WTC11 (cell line): Measurements from ENCODE around the gene CADM4. TPM values are rescaled to one million over a fixed set of nuclear protein-coding genes. Genes with fewer than 3 reads are reported as not detected.

Source experiments
- ATAC-seq: fragments of 200-7000 bp; cut with Tn5 transposase; 2 replicates; pipeline ENCODE4 v1.10.0; 2021; ENCODE audit warnings: mild to moderate bottlenecking, moderate library complexity
- CTCF ChIA-PET: fragments of 300-600 bp; sonication (Branson Sonifier 250); formaldehyde crosslinking; loops from one replicate; lab custom pipeline; 2021; ENCODE audit warnings: antibody characterized with exemption; lab: Charles Lee
- POLR2A ChIA-PET: fragments of 350-600 bp; sonication (Branson Sonifier 250); formaldehyde crosslinking; loops from one replicate; lab custom pipeline; 2021; ENCODE audit warnings: antibody characterized with exemption; lab: Charles Lee
- DNase-seq: peaks from one replicate; pipeline ENCODE4 v3.0.0; 2021; ENCODE audit warnings: low spot score
- H3K27ac Mint-ChIP-seq: 2 replicates; pipeline ENCODE4 v1.8.0; 2021; ENCODE audit warnings: mixed read lengths
- H3K27me3 Mint-ChIP-seq: 2 replicates; pipeline ENCODE4 v1.8.0; 2021; ENCODE audit warnings: low read depth, mild to moderate bottlenecking, moderate library complexity, mixed read lengths
- H3K36me3 Mint-ChIP-seq: 2 replicates; pipeline ENCODE4 v1.8.0; 2021; ENCODE audit warnings: mixed read lengths
- H3K4me1 Mint-ChIP-seq: 2 replicates; pipeline ENCODE4 v1.8.0; 2022; ENCODE audit warnings: mixed read lengths
- H3K4me3 Mint-ChIP-seq: 2 replicates; pipeline ENCODE4 v1.8.0; 2021; ENCODE audit warnings: mild to moderate bottlenecking, moderate library complexity, mixed read lengths
- H3K9me3 Mint-ChIP-seq: 2 replicates; pipeline ENCODE4 v1.8.0; 2021; ENCODE audit warnings: mixed read lengths
- FOXJ3 ChIP-seq: sonication (generic); formaldehyde crosslinking; IDR thresholded peaks from 2 replicates; pipeline ENCODE4 v1.9.0; 2021; ENCODE audit warnings: missing genetic modification reagents, mild to moderate bottlenecking, borderline replicate concordance
- MYBL2 ChIP-seq: sonication (generic); formaldehyde crosslinking; IDR thresholded peaks from 2 replicates; pipeline ENCODE4 v1.8.1; 2023; ENCODE audit warnings: mild to moderate bottlenecking, moderate library complexity, missing genetic modification reagents
- NR2C2 ChIP-seq: sonication (generic); formaldehyde crosslinking; IDR thresholded peaks from 2 replicates; pipeline ENCODE4 v1.8.0; 2022; ENCODE audit warnings: mild to moderate bottlenecking, missing genetic modification reagents
- NR3C1 ChIP-seq: sonication (generic); formaldehyde crosslinking; conservative IDR thresholded peaks from 2 replicates; pipeline ENCODE4 v1.8.1; 2023; ENCODE audit warnings: low read depth, mild to moderate bottlenecking, missing genetic modification reagents
- ZNF219 ChIP-seq: sonication (generic); formaldehyde crosslinking; IDR thresholded peaks from 2 replicates; pipeline ENCODE4 v1.8.0; 2023; ENCODE audit warnings: missing genetic modification reagents, mild to moderate bottlenecking, borderline replicate concordance
- ZNF232 ChIP-seq: sonication (generic); formaldehyde crosslinking; IDR thresholded peaks from 2 replicates; pipeline ENCODE4 v1.8.0; 2022; ENCODE audit warnings: mild to moderate bottlenecking, missing genetic modification reagents
- ZNF263 ChIP-seq: sonication (generic); formaldehyde crosslinking; IDR thresholded peaks from 2 replicates; pipeline ENCODE4 v1.8.1; 2022; ENCODE audit warnings: low read depth, mild to moderate bottlenecking, moderate library complexity, missing genetic modification reagents
- total RNA-seq: library from RNA; stranded (reverse); gene quantifications from 3 replicates; pipeline ENCODE4 v1.2.3, GENCODE V29; 2021
- TF ChIP-seq, protein P1 (sequence below): sonication (generic); formaldehyde crosslinking; IDR thresholded peaks from 2 replicates; pipeline ENCODE4 v1.8.1; 2022; ENCODE audit warnings: low read depth, missing genetic modification reagents, borderline replicate concordance
- TF ChIP-seq, protein P2 (sequence below): sonication (generic); formaldehyde crosslinking; IDR thresholded peaks from 2 replicates; pipeline ENCODE4 v1.8.1; 2023; ENCODE audit warnings: mild to moderate bottlenecking, missing genetic modification reagents, moderate library complexity
- TF ChIP-seq, protein P3 (sequence below): fragments of 250-450 bp; sonication (Bioruptor Pico); IDR thresholded peaks from 2 replicates; pipeline ENCODE4 v1.9.0; 2021; ENCODE audit warnings: mild to moderate bottlenecking
- TF ChIP-seq, protein P4 (sequence below): fragments of 250-450 bp; sonication (Bioruptor Pico); IDR thresholded peaks from 2 replicates; pipeline ENCODE4 v2.1.2; 2022; ENCODE audit warnings: mild to moderate bottlenecking, moderate library complexity
- TF ChIP-seq, protein P5 (sequence below): fragments of 250-450 bp; sonication (Bioruptor Pico); conservative IDR thresholded peaks from 2 replicates; pipeline ENCODE4 v1.9.0; 2021; ENCODE audit warnings: mild to moderate bottlenecking
- TF ChIP-seq, protein P6 (sequence below): sonication (generic); formaldehyde crosslinking; conservative IDR thresholded peaks from 2 replicates; pipeline ENCODE4 v1.8.1; 2022; ENCODE audit warnings: mild to moderate bottlenecking, missing genetic modification reagents
- TF ChIP-seq, protein P7 (sequence below): fragments of 250-450 bp; sonication (Bioruptor Pico); IDR thresholded peaks from 2 replicates; pipeline ENCODE4 v1.9.0; 2021; ENCODE audit warnings: mild to moderate bottlenecking
- TF ChIP-seq, protein P8 (sequence below): fragments of 250-450 bp; sonication (Bioruptor Pico); IDR thresholded peaks from 2 replicates; pipeline ENCODE4 v1.8.0; 2021; ENCODE audit warnings: mild to moderate bottlenecking
- TF ChIP-seq, protein P9 (sequence below): sonication (generic); formaldehyde crosslinking; IDR thresholded peaks from 2 replicates; pipeline ENCODE4 v1.8.1; 2022; ENCODE audit warnings: mild to moderate bottlenecking, moderate library complexity, missing genetic modification reagents
- TF ChIP-seq, protein P10 (sequence below): sonication (generic); formaldehyde crosslinking; IDR thresholded peaks from 2 replicates; pipeline ENCODE4 v1.8.1; 2022; ENCODE audit warnings: mild to moderate bottlenecking, missing genetic modification reagents, moderate library complexity, borderline replicate concordance

CADM4 gene
- total RNA-seq, 1 experiment from 2014 or later = 13.3 TPM

DNA sequence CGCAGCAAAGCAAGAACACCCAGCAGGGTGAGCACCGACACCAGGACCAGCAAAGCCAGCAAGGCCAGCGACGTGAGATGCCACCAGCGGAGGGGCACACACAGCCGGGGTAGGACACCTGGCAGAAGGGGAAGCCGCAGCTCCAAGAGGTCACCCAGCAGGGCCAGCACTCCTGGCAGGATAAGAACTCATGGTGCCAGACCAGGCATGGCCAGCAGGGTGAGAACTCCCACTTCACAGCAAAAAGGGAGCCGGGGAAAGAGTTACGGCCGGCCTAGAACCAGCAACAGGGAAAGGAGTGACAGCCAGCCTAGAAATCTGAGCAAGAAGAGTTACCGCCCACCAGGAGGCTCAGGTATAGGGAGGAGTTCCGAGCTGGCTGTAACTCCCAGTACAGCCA is 27.3 kb downstream of the CADM4 start:
- Mint-ChIP-seq H3K9me3 (peaks cover 24% of the 10 kb centered on the region), H3K27me3 (no peaks in the 10 kb centered on the region; the same call in 1 of the 2 replicates), H3K4me3 (no peak overlapping the region)
- no peak for DNase-seq
- TF ChIP-seq, protein P1, sequence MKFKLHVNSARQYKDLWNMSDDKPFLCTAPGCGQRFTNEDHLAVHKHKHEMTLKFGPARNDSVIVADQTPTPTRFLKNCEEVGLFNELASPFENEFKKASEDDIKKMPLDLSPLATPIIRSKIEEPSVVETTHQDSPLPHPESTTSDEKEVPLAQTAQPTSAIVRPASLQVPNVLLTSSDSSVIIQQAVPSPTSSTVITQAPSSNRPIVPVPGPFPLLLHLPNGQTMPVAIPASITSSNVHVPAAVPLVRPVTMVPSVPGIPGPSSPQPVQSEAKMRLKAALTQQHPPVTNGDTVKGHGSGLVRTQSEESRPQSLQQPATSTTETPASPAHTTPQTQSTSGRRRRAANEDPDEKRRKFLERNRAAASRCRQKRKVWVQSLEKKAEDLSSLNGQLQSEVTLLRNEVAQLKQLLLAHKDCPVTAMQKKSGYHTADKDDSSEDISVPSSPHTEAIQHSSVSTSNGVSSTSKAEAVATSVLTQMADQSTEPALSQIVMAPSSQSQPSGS (CRISPR knock-in tag) = no peak
- TF ChIP-seq, protein P2, sequence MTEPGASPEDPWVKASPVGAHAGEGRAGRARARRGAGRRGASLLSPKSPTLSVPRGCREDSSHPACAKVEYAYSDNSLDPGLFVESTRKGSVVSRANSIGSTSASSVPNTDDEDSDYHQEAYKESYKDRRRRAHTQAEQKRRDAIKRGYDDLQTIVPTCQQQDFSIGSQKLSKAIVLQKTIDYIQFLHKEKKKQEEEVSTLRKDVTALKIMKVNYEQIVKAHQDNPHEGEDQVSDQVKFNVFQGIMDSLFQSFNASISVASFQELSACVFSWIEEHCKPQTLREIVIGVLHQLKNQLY = no peak
- TF ChIP-seq, protein P3, sequence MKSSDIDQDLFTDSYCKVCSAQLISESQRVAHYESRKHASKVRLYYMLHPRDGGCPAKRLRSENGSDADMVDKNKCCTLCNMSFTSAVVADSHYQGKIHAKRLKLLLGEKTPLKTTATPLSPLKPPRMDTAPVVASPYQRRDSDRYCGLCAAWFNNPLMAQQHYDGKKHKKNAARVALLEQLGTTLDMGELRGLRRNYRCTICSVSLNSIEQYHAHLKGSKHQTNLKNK (CRISPR knock-in tag) = no peak
- TF ChIP-seq NR3C1 (CRISPR knock-in tag) (no peak), ZNF219 (CRISPR knock-in tag) (no peak), MYBL2 (CRISPR knock-in tag) (no peak), FOXJ3 (no peak), ZNF232 (CRISPR knock-in tag) (no peak), NR2C2 (CRISPR knock-in tag) (no peak), ZNF263 (CRISPR knock-in tag) (no peak)
- TF ChIP-seq, protein P4, sequence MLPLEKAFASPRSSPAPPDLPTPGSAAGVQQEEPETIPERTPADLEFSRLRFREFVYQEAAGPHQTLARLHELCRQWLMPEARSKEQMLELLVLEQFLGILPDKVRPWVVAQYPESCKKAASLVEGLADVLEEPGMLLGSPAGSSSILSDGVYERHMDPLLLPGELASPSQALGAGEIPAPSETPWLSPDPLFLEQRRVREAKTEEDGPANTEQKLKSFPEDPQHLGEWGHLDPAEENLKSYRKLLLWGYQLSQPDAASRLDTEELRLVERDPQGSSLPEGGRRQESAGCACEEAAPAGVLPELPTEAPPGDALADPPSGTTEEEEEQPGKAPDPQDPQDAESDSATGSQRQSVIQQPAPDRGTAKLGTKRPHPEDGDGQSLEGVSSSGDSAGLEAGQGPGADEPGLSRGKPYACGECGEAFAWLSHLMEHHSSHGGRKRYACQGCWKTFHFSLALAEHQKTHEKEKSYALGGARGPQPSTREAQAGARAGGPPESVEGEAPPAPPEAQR (CRISPR knock-in tag) = no peak
- TF ChIP-seq, protein P5, sequence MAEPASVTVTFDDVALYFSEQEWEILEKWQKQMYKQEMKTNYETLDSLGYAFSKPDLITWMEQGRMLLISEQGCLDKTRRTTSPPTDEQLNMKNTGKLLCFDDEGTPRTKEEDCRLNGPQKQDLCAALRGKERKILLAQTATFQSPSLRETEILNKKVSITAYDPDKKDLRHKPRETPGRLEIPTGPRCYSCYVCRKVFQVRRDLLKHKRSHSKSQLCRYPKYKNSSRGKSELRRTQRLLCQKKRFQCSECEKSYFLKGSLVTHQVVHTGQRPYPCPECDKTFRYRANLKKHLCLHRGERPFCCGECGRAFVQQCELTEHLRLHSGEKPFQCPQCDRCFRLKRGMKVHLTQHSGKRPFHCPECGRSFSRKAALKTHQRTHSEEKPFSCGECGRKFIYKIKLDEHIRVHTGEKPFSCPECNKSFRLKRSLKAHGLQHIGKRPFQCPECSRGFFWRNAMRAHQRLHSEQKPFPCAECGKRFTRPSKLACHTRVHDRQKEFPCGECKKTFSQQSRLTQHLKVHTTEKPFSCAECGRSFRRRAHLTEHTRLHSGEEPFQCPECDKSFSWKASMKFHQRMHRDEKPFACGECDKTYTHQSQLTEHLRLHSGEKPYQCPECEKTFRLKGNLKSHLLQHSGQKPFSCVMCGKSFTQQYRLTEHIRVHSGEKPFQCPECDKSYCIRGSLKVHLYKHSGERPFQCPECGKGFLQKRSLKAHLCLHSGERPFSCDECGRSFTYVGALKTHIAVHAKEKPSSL (CRISPR knock-in tag) = no peak
- TF ChIP-seq, protein P6, sequence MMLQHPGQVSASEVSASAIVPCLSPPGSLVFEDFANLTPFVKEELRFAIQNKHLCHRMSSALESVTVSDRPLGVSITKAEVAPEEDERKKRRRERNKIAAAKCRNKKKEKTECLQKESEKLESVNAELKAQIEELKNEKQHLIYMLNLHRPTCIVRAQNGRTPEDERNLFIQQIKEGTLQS (CRISPR knock-in tag) = no peak
- TF ChIP-seq, protein P7, sequence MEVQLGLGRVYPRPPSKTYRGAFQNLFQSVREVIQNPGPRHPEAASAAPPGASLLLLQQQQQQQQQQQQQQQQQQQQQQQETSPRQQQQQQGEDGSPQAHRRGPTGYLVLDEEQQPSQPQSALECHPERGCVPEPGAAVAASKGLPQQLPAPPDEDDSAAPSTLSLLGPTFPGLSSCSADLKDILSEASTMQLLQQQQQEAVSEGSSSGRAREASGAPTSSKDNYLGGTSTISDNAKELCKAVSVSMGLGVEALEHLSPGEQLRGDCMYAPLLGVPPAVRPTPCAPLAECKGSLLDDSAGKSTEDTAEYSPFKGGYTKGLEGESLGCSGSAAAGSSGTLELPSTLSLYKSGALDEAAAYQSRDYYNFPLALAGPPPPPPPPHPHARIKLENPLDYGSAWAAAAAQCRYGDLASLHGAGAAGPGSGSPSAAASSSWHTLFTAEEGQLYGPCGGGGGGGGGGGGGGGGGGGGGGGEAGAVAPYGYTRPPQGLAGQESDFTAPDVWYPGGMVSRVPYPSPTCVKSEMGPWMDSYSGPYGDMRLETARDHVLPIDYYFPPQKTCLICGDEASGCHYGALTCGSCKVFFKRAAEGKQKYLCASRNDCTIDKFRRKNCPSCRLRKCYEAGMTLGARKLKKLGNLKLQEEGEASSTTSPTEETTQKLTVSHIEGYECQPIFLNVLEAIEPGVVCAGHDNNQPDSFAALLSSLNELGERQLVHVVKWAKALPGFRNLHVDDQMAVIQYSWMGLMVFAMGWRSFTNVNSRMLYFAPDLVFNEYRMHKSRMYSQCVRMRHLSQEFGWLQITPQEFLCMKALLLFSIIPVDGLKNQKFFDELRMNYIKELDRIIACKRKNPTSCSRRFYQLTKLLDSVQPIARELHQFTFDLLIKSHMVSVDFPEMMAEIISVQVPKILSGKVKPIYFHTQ (CRISPR knock-in tag) = no peak
- TF ChIP-seq, protein P8, sequence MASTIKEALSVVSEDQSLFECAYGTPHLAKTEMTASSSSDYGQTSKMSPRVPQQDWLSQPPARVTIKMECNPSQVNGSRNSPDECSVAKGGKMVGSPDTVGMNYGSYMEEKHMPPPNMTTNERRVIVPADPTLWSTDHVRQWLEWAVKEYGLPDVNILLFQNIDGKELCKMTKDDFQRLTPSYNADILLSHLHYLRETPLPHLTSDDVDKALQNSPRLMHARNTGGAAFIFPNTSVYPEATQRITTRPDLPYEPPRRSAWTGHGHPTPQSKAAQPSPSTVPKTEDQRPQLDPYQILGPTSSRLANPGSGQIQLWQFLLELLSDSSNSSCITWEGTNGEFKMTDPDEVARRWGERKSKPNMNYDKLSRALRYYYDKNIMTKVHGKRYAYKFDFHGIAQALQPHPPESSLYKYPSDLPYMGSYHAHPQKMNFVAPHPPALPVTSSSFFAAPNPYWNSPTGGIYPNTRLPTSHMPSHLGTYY (CRISPR knock-in tag) = no peak
- TF ChIP-seq, protein P9, sequence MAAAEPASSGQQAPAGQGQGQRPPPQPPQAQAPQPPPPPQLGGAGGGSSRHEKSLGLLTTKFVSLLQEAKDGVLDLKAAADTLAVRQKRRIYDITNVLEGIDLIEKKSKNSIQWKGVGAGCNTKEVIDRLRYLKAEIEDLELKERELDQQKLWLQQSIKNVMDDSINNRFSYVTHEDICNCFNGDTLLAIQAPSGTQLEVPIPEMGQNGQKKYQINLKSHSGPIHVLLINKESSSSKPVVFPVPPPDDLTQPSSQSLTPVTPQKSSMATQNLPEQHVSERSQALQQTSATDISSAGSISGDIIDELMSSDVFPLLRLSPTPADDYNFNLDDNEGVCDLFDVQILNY = no peak
- TF ChIP-seq, protein P10, sequence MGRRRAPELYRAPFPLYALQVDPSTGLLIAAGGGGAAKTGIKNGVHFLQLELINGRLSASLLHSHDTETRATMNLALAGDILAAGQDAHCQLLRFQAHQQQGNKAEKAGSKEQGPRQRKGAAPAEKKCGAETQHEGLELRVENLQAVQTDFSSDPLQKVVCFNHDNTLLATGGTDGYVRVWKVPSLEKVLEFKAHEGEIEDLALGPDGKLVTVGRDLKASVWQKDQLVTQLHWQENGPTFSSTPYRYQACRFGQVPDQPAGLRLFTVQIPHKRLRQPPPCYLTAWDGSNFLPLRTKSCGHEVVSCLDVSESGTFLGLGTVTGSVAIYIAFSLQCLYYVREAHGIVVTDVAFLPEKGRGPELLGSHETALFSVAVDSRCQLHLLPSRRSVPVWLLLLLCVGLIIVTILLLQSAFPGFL (CRISPR knock-in tag) = no peak
- TF ChIP-seq, all 79 proteins: peak for 0
- POLR2A ChIA-PET = no interaction called here
- ATAC-seq = no peak
- no peak overlapping the region for H3K27ac Mint-ChIP-seq
- peaks cover 6% of the 10 kb centered on the region; the same call in 1 of the 2 replicates for H3K4me1 Mint-ChIP-seq
- H3K36me3 Mint-ChIP-seq = peaks cover 27% of the 10 kb centered on the region
- CTCF ChIA-PET = no interaction called here
